Natural killer cell (primary cell): ENCODE measurements around the gene ING5. TPM values are rescaled to one million over a fixed set of nuclear protein-coding genes. Genes with fewer than 3 reads are reported as not detected.

ENCODE experiments used
- ATAC-seq, 3 donors: fragments of 150-1000 bp in 2 of 3; fragments of 200-7000 bp in 1 of 3; cut with Tn5 transposase; 1 replicate in 1 of 3; 2 replicates in 2 of 3; pipeline ENCODE4 v1.10.0; 2021; ENCODE audit warnings: mild to moderate bottlenecking in 2 of 3, moderate library complexity in 2 of 3
- DNase-seq, 2 donors: peaks; one replicate each; pipeline versions ENCODE4 v3.0.0 to v3.0.0-alpha.2; 2013 to 2021; ENCODE audit warnings: mixed read lengths in 1 of 2
- H3K27ac ChIP-seq: one replicate; pipeline ENCODE4 v1.5.1; 2013; ENCODE audit warnings: mild to moderate bottlenecking, low read length
- H3K27me3 ChIP-seq: one replicate; pipeline ENCODE4 v1.6.1; 2013; ENCODE audit warnings: low read length; ENCODE audit not compliant: control insufficient read depth, insufficient read depth
- H3K36me3 ChIP-seq: one replicate; pipeline ENCODE4 v1.6.1; 2013; ENCODE audit warnings: low read length; ENCODE audit not compliant: control insufficient read depth, insufficient read depth
- H3K4me1 ChIP-seq: one replicate; pipeline ENCODE4 v1.6.1; 2013; ENCODE audit warnings: low read length; ENCODE audit not compliant: control insufficient read depth, insufficient read depth
- H3K4me3 ChIP-seq: one replicate; pipeline ENCODE4 v1.5.1; 2013; ENCODE audit warnings: low read length
- H3K9me3 ChIP-seq: one replicate; pipeline ENCODE4 v1.6.1; 2013; ENCODE audit warnings: low read length; ENCODE audit not compliant: control insufficient read depth, insufficient read depth
- H3K27ac Mint-ChIP-seq, 2 donors: one replicate each; pipeline ENCODE4 v1.8.0; 2022; ENCODE audit warnings: mild to moderate bottlenecking in 2 of 2, mixed read lengths in 2 of 2, moderate library complexity in 1 of 2
- H3K27me3 Mint-ChIP-seq, 2 donors: one replicate each; pipeline ENCODE4 v1.8.0; 2022; ENCODE audit warnings: low read depth in 2 of 2, mixed read lengths in 2 of 2
- H3K36me3 Mint-ChIP-seq: one replicate; pipeline ENCODE4 v1.8.0; 2022; ENCODE audit warnings: mixed read lengths
- H3K4me1 Mint-ChIP-seq, 2 donors: one replicate each; pipeline ENCODE4 v1.8.0; 2022; ENCODE audit warnings: mixed read lengths in 2 of 2
- H3K4me3 Mint-ChIP-seq: one replicate; pipeline ENCODE4 v1.8.0; 2022; ENCODE audit warnings: mild to moderate bottlenecking, moderate library complexity, mixed read lengths
- H3K9me3 Mint-ChIP-seq, 2 donors: one replicate each; pipeline ENCODE4 v1.8.0; 2022; ENCODE audit warnings: mixed read lengths in 2 of 2
- CTCF ChIP-seq: fragments of 200-600 bp; IDR thresholded peaks from one replicate; pipeline ENCODE4 v1.8.0; 2022; ENCODE audit warnings: antibody characterized with exemption
- WGBS: methylation state at CpG from one replicate; pipeline ENCODE4 v1.1.7; 2013; ENCODE audit warnings: missing lambda C conversion rate; ENCODE audit not compliant: insufficient coverage; 5-methylcytosine and 5-hydroxymethylcytosine counted together
- intact Hi-C: fragments of 100-400 bp; cut with micrococcal nuclease; formaldehyde crosslinking; loops from one replicate; pipeline ENCODE4 v1.14.2; 2022
- total RNA-seq, 4 donors: library from RNA; stranded (reverse); fragments of 120-200 nt in 1 of 4; gene quantifications; one replicate each; pipeline versions ENCODE4 v1.2.3 to v1.2.4, GENCODE V29; 2013 to 2022

Gene ING5
- total RNA-seq, 3 donors from 2014 or later (not counting 1 experiment from before 2014, with no cell fraction given) = 25.6 to 40.9 (median 34.7) TPM

- Mint-ChIP-seq H3K9me3 (peaks cover 0 to 3% of the 10 kb centered on the region in 2 donors), H3K4me1 (peaks cover 35 to 41% of the 10 kb centered on the region in 2 donors), H3K27me3 (peaks cover 0 to 12% of the 10 kb centered on the region in 2 donors), H3K4me3 (no peak overlapping the region), H3K27ac (no peak overlapping the region), H3K36me3 (peaks cover 9% of the 10 kb centered on the region)
- Histone ChIP-seq H3K9me3 (no peaks in the 10 kb centered on the region), H3K27ac (no peak overlapping the region), H3K4me1 (peaks cover 42% of the 10 kb centered on the region), H3K27me3 (peaks cover 4% of the 10 kb centered on the region), H3K4me3 (no peak overlapping the region), H3K36me3 (peaks cover 4% of the 10 kb centered on the region)
- DNase-seq = no peak
- no peak for ATAC-seq
- 95% methylated on average over 15 of the region's 17 CpGs for WGBS
- TF ChIP-seq CTCF = no peak
- intact Hi-C loops = loop anchor here (5.0 kb wide), 2 partner anchors 73 to 443 kb away; partner anchors contain the start of genes DTYMK, HDLBP and SEPTIN2
These were observed 58.5 kb downstream of the ING5 start for GRCh38 chr2:241760301-241760771.

GRCh38 chr2:241762321-241762932, 60.6 kb downstream of the ING5 start:
- Mint-ChIP-seq H3K27me3 (peaks cover 0 to 9% of the 10 kb centered on the region in 2 donors), H3K4me3 (peak overlapping the region; percentile 93), H3K36me3 (peaks cover 9% of the 10 kb centered on the region), H3K27ac (peak overlapping the region; percentile 94 to 96), H3K4me1 (peaks cover 35 to 41% of the 10 kb centered on the region in 2 donors), H3K9me3 (peaks cover 0 to 3% of the 10 kb centered on the region in 2 donors)
- peaks cover 42% of the 10 kb centered on the region for H3K4me1 ChIP-seq
- ATAC-seq (peak; percentile 14 to 59 (median 27)), DNase-seq (peak in 1 of 2 donors; percentile 56)
- H3K36me3 ChIP-seq = no peaks in the 10 kb centered on the region
- H3K27ac ChIP-seq = peak overlapping the region; percentile 81
- H3K27me3 ChIP-seq = peaks cover 4% of the 10 kb centered on the region
- no peak for TF ChIP-seq CTCF
- intact Hi-C loops = loop anchor here (2.0 to 5.0 kb wide), 6 partner anchors 22 to 1202 kb away; partner anchors contain the start of genes DTYMK, DUSP28, HDLBP and RTP5
- H3K4me3 ChIP-seq = peak overlapping the region; percentile 17
- H3K9me3 ChIP-seq = no peaks in the 10 kb centered on the region
- WGBS = 42% methylated on average over 18 of the region's 18 CpGs

GRCh38 chr2:241762933-241763369, 61.1 kb downstream of the ING5 start:
- intact Hi-C loops = loop anchor here (2.0 to 5.0 kb wide), 6 partner anchors 22 to 1202 kb away; partner anchors contain the start of genes DTYMK, DUSP28, HDLBP and RTP5
- Histone ChIP-seq H3K9me3 (no peaks in the 10 kb centered on the region), H3K27ac (peak overlapping the region; percentile 81), H3K4me1 (peaks cover 42% of the 10 kb centered on the region), H3K36me3 (no peaks in the 10 kb centered on the region), H3K27me3 (peaks cover 4% of the 10 kb centered on the region), H3K4me3 (peak overlapping the region; percentile 17)
- H3K36me3 Mint-ChIP-seq = peaks cover 9% of the 10 kb centered on the region
- H3K4me1 Mint-ChIP-seq = peaks cover 35 to 41% of the 10 kb centered on the region in 2 donors
- peak overlapping the region; percentile 94 to 96 for H3K27ac Mint-ChIP-seq
- H3K4me3 Mint-ChIP-seq = peak overlapping the region; percentile 93
- ATAC-seq (peak; percentile 65 to 86 (median 79)), DNase-seq (peak; percentile 86 to 90)
- H3K27me3 Mint-ChIP-seq = peaks cover 0 to 9% of the 10 kb centered on the region in 2 donors
- H3K9me3 Mint-ChIP-seq = peaks cover 0 to 3% of the 10 kb centered on the region in 2 donors
- TF ChIP-seq CTCF = no peak
- 23% methylated on average over 12 of the region's 13 CpGs for WGBS
